ENCODE data around the gene CPM.

GRCh38 chr12:68844788-68845695 is 87.9 kb downstream of the CPM start:
- TF ChIP-seq ZFP3 (CRISPR knock-in tag; IDR thresholded peaks at IDR 0.05) (no peak), ARNTL (CRISPR knock-in tag; IDR thresholded peaks at IDR 0.05; ENCODE audit: borderline replicate concordance, low read depth) (no peak), RARB (CRISPR knock-in tag; IDR thresholded peaks at IDR 0.05) (no peak)
